NB4 (cell line): ENCODE measurements around the gene EXOC4.

ENCODE experiments used
- DNase-seq: peaks from one replicate; pipeline ENCODE4 v3.0.0; 2010; ENCODE audit warnings: low read depth
- H3K4me3 ChIP-seq: one replicate; pipeline ENCODE4 v1.5.1; 2011; ENCODE audit warnings: mild to moderate bottlenecking, low read depth, low read length, moderate library complexity
- CTCF ChIP-seq: IDR thresholded peaks from one replicate; pipeline ENCODE4 v1.5.1; 2012; ENCODE audit warnings: low read depth, low read length
- MAX ChIP-seq: IDR thresholded peaks from 2 replicates; pipeline ENCODE4 v1.6.1; 2011; ENCODE audit warnings: low read depth, low read length
- MYC ChIP-seq: IDR thresholded peaks from 2 replicates; pipeline ENCODE4 v1.6.1; 2011; ENCODE audit warnings: low read depth, low read length
- POLR2A ChIP-seq: IDR thresholded peaks from 2 replicates; pipeline ENCODE4 v1.6.1; 2011; ENCODE audit warnings: mild to moderate bottlenecking; ENCODE audit not compliant: insufficient read length; ENCODE audit errors: extremely low read depth

The EXOC4 gene

GRCh38 chr7:133576612-133577168 is 323.8 kb downstream of the EXOC4 start:
- TF ChIP-seq MAX (no peak), POLR2A (no peak), CTCF (no peak), MYC (no peak)

GRCh38 chr7:133582766-133583523 is 330.1 kb downstream of the EXOC4 start:
- no peak for DNase-seq
- H3K4me3 ChIP-seq: no peak overlapping the region
- TF ChIP-seq MYC (no peak), POLR2A (no peak), MAX (no peak), CTCF (no peak)

More at GRCh38 chr7:133576612-133577168, 323.8 kb downstream of the EXOC4 start:
- H3K4me3 ChIP-seq: no peak overlapping the region
- DNase-seq: no peak

- DNase-seq: no peak
- TF ChIP-seq MYC (no peak), CTCF (no peak), MAX (no peak), POLR2A (no peak)
- no peak overlapping the region for H3K4me3 ChIP-seq
Observed at GRCh38 chr7:133583545-133584171, 330.8 kb downstream of the EXOC4 start.

- TF ChIP-seq CTCF: no peak
- no peak for TF ChIP-seq MYC
- no peak for TF ChIP-seq MAX
- H3K4me3 ChIP-seq: no peak overlapping the region
- no peak for DNase-seq
Observed at GRCh38 chr7:133584956-133585668, 332.2 kb downstream of the EXOC4 start.

GRCh38 chr7:133586253-133586652 is 333.4 kb downstream of the EXOC4 start:
- H3K4me3 ChIP-seq: no peak overlapping the region
- no peak for DNase-seq
- no peak for TF ChIP-seq CTCF
- no peak for TF ChIP-seq MAX
- TF ChIP-seq POLR2A: no peak
- no peak for TF ChIP-seq MYC
